Islet of Langerhans (tissue), 1 donor: ENCODE measurements around the gene PRCD.

ENCODE experiments used
- FAIRE-seq: peaks from one replicate; lab custom pipeline; 2011; peaks lifted over from hg19 to GRCh38; lab: Jason Lieb, UNC

Gene PRCD

DNA sequence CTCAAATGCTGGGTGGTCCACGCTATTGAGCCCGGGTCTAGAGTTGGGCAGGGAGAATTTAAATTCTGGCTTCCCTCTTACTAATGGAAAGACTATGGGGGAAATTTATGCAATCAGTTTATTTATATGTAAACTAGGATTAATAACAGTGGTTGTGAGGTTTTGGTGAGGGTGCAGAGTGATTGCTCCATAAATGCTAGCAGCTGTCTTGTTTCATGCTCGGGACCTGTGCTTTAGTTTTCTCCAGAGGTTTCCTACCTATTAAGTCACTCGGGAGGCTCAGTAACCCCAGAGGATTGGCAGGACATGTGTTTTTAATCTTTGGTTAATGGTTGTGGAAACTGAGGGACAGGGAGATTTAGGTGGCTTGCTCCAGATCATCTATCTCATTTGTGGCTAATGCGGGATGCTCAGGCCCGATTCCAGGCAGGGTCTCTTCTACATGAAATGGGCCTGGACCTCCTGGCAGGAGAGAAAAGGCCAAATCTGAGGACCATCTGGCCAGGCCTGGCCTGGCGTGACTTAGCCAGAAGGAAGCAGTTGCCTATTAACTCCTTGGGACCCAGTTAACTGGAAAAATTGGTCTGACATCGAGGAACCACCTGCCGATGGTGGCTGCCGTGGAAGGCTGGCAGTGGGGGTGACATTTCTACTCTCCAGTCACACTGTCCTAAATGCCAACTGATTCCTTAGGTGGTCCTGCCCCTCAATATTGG, 2.1 kb downstream of the PRCD start:
- no peak for FAIRE-seq

- FAIRE-seq: no peak
Measured at GRCh38 chr17:76542566-76542971, 2.7 kb downstream of the PRCD start.

DNA sequence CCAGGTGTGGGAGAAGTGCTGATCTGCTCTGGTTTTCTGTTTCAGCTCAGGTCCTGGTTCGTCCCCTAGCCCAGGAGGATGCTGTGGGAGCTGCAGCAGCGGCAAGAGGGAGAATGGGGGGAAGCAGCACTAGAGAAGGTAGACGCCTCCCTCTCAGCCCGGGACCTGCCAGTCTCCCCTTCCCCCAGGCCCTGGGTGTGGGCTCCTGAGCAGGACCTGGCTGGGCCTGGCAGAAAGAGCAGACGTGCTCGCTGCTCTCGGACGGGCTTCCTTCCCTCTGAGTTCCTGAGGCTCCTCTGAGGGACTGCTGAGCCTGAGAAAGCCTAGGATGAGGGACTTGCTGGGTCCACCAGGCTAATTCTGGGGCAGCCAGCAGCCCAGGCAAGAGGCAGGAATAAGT, 3.1 kb downstream of the PRCD start:
- no peak for FAIRE-seq

DNA sequence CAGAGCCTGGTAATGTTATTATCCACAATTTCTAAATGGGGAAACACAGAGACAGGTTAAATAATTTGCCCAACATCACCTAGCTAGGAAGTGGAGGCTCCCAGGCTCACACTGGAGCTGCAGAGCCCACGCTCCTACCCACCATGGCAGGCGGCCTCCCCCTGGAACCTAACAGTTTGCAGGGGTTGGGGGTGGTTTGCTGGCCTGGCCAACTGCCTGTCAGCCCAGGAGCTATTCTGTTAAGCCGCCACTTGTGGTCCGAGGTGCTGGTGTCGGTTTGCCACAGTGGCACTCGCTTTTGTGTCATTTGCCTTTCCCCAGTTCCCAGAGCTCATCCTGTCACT, 3.6 kb downstream of the PRCD start:
- FAIRE-seq: no peak

- FAIRE-seq: no peak
Measured at GRCh38 chr17:76543826-76544545, 4.1 kb downstream of the PRCD start.

- no peak for FAIRE-seq
Measured at GRCh38 chr17:76544546-76545365, 4.9 kb downstream of the PRCD start.

DNA sequence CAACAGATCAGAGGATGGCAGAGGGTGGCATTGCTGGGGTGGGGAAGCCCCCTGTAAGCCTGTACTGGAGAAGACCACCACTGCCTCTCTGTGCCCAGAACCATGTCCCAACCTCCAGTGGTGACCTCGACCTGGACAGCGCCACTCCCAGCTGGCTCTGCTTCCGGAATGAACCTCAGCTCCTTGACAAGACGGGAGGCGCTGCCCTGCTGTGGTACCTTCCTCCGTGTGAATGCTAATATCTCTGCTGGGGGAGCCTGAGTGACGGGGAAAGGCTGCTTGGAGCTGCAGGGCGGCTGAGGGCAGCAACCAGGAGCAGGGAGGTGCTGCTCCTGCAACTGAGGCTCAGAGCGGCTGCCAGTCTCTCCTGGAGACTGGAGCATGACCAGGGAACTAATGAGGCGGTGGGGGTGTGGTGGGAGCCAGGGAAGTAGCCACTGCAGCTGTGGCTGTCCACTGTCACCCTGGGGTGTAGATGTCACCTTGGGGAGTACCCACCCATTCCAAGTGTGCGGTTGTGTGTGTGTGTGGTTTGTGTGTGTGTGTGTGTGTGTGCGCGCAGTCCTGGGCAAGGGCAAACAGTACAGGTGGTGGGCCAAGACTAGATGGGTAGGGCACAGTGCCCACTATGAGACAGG, 6.2 kb downstream of the PRCD start:
- FAIRE-seq: no peak

DNA sequence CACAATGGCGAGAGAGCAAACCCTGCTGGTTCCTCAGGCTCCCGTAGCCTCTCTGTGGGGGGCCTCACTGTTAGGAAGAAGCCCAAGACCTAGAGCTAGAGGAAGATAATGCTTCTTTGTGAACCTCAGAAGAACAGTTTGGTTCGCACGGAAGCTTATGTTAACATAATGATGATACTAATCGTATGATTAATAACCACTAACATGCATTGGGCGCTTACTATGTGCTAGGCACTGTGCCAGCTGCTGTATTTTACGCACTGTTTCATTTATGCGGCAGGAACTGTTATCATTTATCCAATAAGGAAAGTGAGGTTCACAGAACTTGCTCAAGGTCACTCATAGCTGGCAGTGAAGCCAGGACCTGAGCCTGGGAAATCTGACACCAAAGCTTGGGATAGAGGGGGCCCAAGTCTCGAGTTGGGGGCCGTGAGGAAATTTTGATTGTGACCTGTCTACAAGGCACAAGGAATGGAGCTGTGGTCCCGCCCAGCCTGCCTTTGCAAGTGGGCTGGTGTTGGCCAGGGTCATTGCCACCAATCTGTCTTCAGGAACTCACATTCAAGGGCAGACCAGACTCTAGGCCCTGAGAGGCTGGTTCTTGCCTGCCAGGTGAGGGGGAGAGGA, 6.8 kb downstream of the PRCD start:
- FAIRE-seq: no peak

GRCh38 chr17:76547183-76547641, 7.4 kb downstream of the PRCD start:
- FAIRE-seq: no peak

DNA sequence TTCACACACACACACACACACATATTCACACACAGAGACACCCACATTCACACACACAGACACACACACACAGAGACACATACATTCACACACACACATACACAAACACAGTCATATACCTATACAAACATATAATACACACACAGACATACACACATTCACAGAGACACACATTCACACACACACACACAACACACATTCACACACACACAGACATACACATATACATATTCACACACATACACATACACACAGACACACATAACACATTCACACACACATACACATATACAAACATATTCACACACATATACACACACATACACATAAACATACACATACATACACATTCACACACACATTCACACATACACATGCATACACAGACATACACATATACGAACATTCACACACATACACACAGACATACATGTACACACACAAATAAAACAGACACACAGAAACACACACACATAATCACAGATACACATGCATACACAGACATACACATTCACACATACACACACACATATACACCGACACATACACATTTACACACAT, 7.9 kb downstream of the PRCD start:
- FAIRE-seq: no peak

DNA sequence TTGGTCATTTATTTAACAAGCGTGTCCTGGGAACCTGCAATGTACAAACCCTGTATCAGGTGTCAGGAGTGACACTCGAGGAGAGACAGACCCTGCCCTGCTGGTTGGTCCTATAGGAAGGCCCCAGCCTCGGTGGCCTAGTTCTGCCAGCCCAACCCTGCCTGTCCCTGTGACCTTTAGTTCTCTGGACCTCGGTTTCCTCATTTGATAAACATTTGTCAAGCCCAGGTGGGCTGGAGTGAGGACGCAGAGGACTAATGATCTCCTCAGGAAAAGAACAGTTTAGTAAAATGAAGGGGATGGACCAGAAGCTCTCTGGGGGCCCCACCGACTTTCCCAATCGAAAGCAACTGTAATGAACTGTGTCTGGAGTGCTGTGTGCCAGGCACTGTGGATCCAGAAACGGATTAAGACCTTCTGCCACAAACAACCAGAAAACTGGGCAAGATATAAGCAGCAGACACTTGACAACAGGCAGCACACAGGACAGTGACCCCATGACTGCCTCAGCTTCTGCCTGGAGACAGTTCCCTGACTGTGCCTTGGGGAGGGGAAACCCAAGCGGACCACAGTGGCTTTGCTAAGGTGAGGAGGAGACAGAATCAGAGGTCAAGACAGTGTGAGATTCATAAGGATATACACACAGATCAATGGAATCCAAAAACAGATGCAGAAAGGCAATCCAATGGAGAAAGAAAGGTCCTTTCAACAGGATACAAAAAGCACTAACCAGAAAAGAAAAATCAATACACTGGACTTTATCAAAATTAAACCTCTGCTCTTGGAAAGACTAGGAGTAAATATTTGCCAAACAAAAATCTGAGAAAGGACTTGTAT, 8.8 kb downstream of the PRCD start:
- FAIRE-seq: no peak

GRCh38 chr17:76549215-76549518, 9.3 kb downstream of the PRCD start:
- no peak for FAIRE-seq

- no peak for FAIRE-seq
Measured at GRCh38 chr17:76549539-76549938, 9.7 kb downstream of the PRCD start.

- FAIRE-seq: no peak
Measured at GRCh38 chr17:76550712-76551615, 11.1 kb downstream of the PRCD start.

DNA sequence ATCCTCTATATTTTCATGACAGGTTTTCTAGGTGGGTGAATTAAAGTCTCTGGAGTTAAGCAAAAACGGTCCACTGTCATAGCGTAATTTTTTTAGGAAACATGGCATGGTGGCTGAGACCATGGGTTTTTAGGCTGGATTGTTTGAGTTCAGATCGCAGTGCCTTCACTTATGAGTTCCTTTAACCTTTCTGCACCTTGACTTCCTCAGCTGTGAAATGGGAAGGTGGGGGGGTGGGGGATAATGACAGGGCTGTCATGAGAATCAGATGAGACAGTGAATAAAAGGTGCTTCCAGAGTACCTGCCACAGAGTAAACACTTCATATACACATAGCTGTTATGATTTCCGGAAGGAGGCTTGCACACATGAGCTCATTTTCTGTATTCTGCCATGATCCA, 11.8 kb downstream of the PRCD start:
- no peak for FAIRE-seq

- no peak for FAIRE-seq
Measured at GRCh38 chr17:76553178-76553908, 13.5 kb downstream of the PRCD start.

DNA sequence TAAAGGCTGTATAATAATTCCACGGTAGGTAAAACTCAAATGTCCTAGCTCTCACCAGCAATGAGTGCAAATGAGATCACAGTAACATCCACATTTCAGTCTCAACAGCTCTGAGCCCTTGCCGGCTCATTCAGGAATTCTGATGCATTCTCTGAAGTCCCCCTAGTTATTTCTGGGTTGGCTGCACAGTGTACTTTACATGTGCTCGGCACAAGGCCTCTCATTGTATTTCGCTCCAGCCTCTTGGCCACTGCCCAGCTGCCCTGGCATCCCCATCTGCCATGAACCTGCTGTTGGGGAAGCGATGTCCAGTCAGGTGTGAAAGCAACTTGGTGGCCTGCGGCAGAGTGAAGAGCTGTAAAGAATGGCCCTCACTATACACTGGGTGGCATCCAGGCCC, 14.3 kb downstream of the PRCD start:
- FAIRE-seq: no peak

- no peak for FAIRE-seq
Measured at GRCh38 chr17:76556765-76557367, 17.0 kb downstream of the PRCD start.
